ENCODE results near the gene IRF2BPL. TPM values are rescaled to one million over a fixed set of nuclear protein-coding genes. Genes with fewer than 3 reads are reported as not detected.

The IRF2BPL gene
- total and polyA plus RNA-seq, 9 of the 15 experiments (the other 6 are each of a cell fraction or from before 2014, with no cell fraction given): 0.52 to 21.6 (median 2.5) TPM

GRCh38 chr14:77040741-77041653, 12.5 kb upstream of the IRF2BPL start (continued):
- TF ChIP-seq GTF2A2 (tag; IDR thresholded peaks at IDR 0.05) (peak; percentile 55; the same call in 1 of the 2 replicates), CXXC5 (CRISPR knock-in tag; IDR thresholded peaks at IDR 0.05) (peak; percentile 9), ERF (CRISPR knock-in tag; IDR thresholded peaks at IDR 0.05) (0 out of 2 replicates have a peak, but pooled peaks have one; percentile 39), ETV1 (tag; conservative IDR thresholded peaks at IDR 0.05; ENCODE audit: low read depth) (peak; percentile 8; the same call in 1 of the 2 replicates), ZNF644 (tag; IDR thresholded peaks at IDR 0.05; ENCODE audit: low read depth) (peak; percentile 5; the same call in 1 of the 2 replicates), ZNF445 (CRISPR knock-in tag; IDR thresholded peaks at IDR 0.05; ENCODE audit: low read depth) (0 out of 2 replicates have a peak, but pooled peaks have one; percentile 46), IFI16 (CRISPR knock-in tag; IDR thresholded peaks at IDR 0.05) (0 out of 2 replicates have a peak, but pooled peaks have one; percentile 24), NFRKB (IDR thresholded peaks at IDR 0.05; ENCODE audit: low read depth) (peak; percentile 43; the same call in 1 of the 2 replicates), FOXK2 (conservative IDR thresholded peaks at IDR 0.05 in 1 of 2, IDR thresholded peaks at IDR 0.05 in 1 of 2; ENCODE audit: low read depth in 2 of 2) (peak; percentile 48 to 68; a peak in 2 of 4 replicates)

Measured in K562 (cell line).